NT2/D1 (cell line): ENCODE measurements around the gene ANKRD13D.

Experiments used
- SUZ12 ChIP-seq: IDR thresholded peaks from 2 replicates; pipeline ENCODE4 v1.6.1; 2011; ENCODE audit not compliant: insufficient read length, insufficient read depth; ENCODE audit errors: extremely low read depth
- YY1 ChIP-seq: IDR thresholded peaks from 2 replicates; pipeline ENCODE4 v1.6.1; 2011; ENCODE audit not compliant: insufficient read length, insufficient read depth
- ZNF274 ChIP-seq: IDR thresholded peaks from 2 replicates; pipeline ENCODE4 v1.6.1; 2011; ENCODE audit warnings: mild to moderate bottlenecking, low read depth, low read length

GRCh38 chr11:67288198-67288451 lies 978 bp upstream of the ANKRD13D start:
- no peak for TF ChIP-seq SUZ12
- no peak for TF ChIP-seq YY1
- TF ChIP-seq ZNF274, result no peak
